Measurements from ENCODE around the gene BTG2.
A peak's percentile ranks its signal among the peaks of the same experiment; 100 is the strongest.

The BTG2 gene

GRCh38 chr1:203278885-203279406 lies 26.4 kb upstream of the BTG2 start:
- Histone ChIP-seq H3K27me3 (replicated peaks) (no peaks in the 10 kb centered on the region), H3K36me3 (replicated peaks) (no peaks in the 10 kb centered on the region), H3K27ac (no peak overlapping the region), H3K4me3 (ENCODE audit: low read depth, low read length) (no peak overlapping the region)
- no peak for DNase-seq
- TF ChIP-seq, protein P1, sequence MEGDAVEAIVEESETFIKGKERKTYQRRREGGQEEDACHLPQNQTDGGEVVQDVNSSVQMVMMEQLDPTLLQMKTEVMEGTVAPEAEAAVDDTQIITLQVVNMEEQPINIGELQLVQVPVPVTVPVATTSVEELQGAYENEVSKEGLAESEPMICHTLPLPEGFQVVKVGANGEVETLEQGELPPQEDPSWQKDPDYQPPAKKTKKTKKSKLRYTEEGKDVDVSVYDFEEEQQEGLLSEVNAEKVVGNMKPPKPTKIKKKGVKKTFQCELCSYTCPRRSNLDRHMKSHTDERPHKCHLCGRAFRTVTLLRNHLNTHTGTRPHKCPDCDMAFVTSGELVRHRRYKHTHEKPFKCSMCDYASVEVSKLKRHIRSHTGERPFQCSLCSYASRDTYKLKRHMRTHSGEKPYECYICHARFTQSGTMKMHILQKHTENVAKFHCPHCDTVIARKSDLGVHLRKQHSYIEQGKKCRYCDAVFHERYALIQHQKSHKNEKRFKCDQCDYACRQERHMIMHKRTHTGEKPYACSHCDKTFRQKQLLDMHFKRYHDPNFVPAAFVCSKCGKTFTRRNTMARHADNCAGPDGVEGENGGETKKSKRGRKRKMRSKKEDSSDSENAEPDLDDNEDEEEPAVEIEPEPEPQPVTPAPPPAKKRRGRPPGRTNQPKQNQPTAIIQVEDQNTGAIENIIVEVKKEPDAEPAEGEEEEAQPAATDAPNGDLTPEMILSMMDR (IDR thresholded peaks at IDR 0.05; ENCODE audit: low read depth, low read length, missing control alignments): no peak
- in situ Hi-C loops (cut with HindIII; ENCODE audit: low pct_ligation_motif_present, low sequenced_read_pairs): no loop called here

DNA sequence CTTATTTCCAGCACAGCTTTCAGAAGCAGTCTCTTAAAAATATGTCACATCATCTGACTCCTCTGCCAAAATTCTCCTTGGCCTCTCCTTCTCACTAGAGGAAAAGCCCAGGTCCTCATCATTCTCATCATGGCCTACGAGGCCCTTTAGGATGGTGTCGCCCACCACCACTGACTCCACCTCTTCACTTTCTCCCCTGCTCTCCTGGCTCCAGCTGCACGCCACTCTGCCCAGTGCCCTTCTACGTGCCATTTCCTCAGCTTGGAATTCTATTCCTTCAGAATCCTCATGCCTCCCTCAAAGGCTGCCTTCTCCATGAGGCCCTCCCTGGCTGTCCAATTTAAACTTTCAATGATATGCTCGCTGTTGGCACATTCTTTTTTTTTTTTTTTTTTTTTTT lies 25.3 kb upstream of the BTG2 start:
- H3K27ac ChIP-seq: no peak overlapping the region
- no peak overlapping the region for H3K4me3 ChIP-seq (ENCODE audit: low read depth, low read length)
- in situ Hi-C loops (cut with HindIII; ENCODE audit: low pct_ligation_motif_present, low sequenced_read_pairs): no loop called here
- no peaks in the 10 kb centered on the region for H3K36me3 ChIP-seq (replicated peaks)
- TF ChIP-seq, protein P1 (IDR thresholded peaks at IDR 0.05; ENCODE audit: low read depth, low read length, missing control alignments): no peak
- DNase-seq: no peak
- H3K27me3 ChIP-seq (replicated peaks): peaks cover 3% of the 10 kb centered on the region

DNA sequence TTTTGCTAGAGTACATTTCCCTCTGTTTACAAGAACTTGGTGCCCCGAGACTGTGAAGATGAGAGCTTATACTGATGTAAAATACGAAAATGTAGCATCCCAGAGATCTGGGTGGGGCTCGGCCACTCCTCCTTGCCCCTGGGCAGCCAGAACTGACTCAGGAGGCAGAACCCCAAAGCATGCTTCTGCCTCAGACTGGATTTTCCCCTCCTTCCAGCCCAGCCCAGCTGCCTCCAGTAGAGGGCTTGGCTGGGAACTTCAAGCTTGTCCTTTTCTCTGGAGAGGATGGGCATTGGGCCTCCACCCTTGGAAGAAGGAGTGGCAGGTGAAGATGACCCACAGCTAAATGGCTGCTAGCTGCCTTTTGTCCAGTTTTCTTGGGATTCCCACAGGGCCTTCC lies 24.3 kb upstream of the BTG2 start:
- in situ Hi-C loops (cut with HindIII; ENCODE audit: low pct_ligation_motif_present, low sequenced_read_pairs): no loop called here
- DNase-seq: no peak
- TF ChIP-seq, protein P1 (IDR thresholded peaks at IDR 0.05; ENCODE audit: low read depth, low read length, missing control alignments): peak; percentile 22
- no peaks in the 10 kb centered on the region for H3K36me3 ChIP-seq (replicated peaks)
- H3K27me3 ChIP-seq (replicated peaks): peaks cover 3% of the 10 kb centered on the region
- H3K27ac ChIP-seq: no peak overlapping the region
- H3K4me3 ChIP-seq (ENCODE audit: low read depth, low read length): no peak overlapping the region

DNA sequence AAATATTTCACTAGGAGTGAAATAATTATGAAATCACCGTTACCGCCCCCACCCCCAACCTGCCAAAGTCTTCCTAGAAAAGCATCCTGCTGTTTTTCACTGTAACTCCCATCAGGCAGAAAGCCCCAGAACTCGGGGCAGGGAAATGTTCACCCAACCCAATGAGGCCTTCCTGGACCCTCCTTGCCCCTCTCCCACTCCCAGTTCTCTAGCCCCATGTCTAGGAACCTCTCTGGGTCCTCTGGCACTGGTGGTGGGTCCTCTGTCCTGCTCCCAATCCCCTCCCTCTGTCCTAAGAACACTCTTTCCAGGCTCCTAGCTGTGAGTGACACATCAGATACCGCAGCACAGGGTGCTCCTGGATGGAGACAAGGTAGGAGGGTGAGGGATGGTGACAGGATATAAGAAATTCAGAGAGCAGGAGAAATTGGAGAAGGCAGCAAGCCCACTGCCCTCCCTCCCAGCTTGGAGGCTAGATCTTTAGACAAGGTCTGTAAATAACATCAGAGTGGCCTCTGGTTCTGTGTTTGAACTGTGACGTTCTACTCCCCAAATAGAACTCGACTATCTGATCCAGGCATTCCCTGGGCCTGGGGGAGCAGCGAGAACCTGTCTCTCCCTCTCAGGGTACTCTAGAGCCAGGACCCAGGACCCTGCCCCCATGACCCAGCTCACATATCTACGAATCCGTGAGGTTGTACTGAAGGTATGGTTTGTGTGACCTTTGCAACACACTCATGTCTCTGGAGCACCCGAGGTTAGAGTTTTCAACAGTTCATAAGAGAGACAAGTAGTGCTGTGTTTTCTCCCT lies 23.3 kb upstream of the BTG2 start:
- TF ChIP-seq, protein P1 (IDR thresholded peaks at IDR 0.05; ENCODE audit: low read depth, low read length, missing control alignments): no peak

DNA sequence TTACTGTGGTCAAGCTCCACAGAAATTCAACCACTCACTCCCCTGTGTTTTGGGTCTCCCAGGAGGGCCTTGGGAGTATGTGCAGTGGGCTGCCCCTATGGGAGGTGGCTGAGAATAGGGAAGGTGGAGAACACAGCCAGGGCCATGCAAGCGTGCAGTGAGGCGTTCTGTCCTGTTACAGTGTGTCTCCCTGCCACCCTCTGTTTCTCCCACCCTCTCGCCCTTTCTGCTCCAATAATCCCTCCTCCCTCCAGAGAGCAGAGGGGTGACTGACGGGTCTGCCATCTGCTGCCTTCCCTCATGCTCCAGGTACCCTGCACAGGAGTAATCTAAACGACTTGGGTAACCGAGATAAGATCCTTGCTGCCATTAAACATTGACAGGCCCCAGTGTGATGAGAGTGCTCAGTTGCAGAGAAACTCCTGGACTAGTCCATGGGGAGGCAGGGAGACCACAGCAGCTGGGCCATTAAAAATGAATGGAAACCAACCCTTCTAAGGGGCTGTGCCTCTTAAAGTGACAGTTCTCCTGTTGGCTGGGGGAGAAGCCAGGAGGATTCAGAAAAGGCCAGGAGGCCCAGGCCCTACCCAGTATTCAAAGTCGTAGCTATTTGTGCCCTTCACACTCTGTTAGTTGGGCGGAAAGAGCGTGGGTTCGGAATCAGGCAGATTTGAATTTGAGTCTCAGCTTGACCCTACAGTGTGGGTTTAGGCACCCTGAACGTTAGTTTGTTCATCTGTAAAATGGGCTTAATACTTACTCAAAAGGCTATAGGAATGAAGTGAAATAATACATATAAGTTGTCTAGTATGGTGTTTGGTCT lies 22.4 kb upstream of the BTG2 start:
- TF ChIP-seq, protein P1 (IDR thresholded peaks at IDR 0.05; ENCODE audit: low read depth, low read length, missing control alignments): no peak
- no peak overlapping the region for H3K27ac ChIP-seq
- no peak for DNase-seq
- no peak overlapping the region for H3K4me3 ChIP-seq (ENCODE audit: low read depth, low read length)
- H3K27me3 ChIP-seq (replicated peaks): peaks cover 3% of the 10 kb centered on the region
- H3K36me3 ChIP-seq (replicated peaks): no peaks in the 10 kb centered on the region
- in situ Hi-C loops (cut with HindIII; ENCODE audit: low pct_ligation_motif_present, low sequenced_read_pairs): no loop called here

More for the DNA sequence above, 23.3 kb upstream of the BTG2 start:
- in situ Hi-C loops (cut with HindIII; ENCODE audit: low pct_ligation_motif_present, low sequenced_read_pairs): no loop called here
- Histone ChIP-seq H3K4me3 (ENCODE audit: low read depth, low read length) (no peak overlapping the region), H3K27ac (no peak overlapping the region), H3K36me3 (replicated peaks) (no peaks in the 10 kb centered on the region), H3K27me3 (replicated peaks) (peaks cover 3% of the 10 kb centered on the region)
- no peak for DNase-seq
